Gastroesophageal sphincter (tissue), 3 donors: ENCODE measurements around the gene TMEM235.

Source experiments
- EP300 ChIP-seq: sonication (generic); formaldehyde crosslinking; IDR thresholded peaks from one replicate; pipeline ENCODE4 v1.6.1; 2017; ENCODE audit warnings: antibody characterized with exemption, mild to moderate bottlenecking
- TF ChIP-seq, protein P1 (sequence below), 4 experiments: fragments of 200-600 bp in 2 of 4; fragments of 450-650 bp in 2 of 4; sonication (generic) in 1 of 4; IDR thresholded peaks; one replicate each; pipeline ENCODE4 v1.5.1; 2017 to 2019; ENCODE audit warnings: antibody characterized with exemption in 4 of 4, mild to moderate bottlenecking in 2 of 4, moderate library complexity in 2 of 4

DNA sequence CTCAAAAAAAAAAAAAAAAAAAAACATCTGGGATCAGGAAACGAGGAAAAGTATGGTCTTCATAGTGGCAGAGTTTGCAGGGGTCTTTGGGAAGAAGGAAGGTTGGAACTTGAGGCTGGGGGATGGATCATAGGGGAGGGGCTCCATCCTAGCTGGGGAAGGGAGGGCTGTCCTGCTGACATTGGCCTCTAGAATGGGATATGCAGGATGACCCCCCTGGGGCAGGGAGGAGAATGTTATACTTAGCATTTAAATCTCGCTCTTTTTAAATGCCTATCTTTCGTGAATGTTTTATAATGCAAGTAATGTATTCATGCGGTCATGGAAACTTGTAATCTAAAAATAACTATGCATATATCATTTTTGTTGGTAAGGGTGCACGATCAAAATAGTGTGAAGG lies 33.2 kb downstream of the TMEM235 start:
- TF ChIP-seq, protein P1, sequence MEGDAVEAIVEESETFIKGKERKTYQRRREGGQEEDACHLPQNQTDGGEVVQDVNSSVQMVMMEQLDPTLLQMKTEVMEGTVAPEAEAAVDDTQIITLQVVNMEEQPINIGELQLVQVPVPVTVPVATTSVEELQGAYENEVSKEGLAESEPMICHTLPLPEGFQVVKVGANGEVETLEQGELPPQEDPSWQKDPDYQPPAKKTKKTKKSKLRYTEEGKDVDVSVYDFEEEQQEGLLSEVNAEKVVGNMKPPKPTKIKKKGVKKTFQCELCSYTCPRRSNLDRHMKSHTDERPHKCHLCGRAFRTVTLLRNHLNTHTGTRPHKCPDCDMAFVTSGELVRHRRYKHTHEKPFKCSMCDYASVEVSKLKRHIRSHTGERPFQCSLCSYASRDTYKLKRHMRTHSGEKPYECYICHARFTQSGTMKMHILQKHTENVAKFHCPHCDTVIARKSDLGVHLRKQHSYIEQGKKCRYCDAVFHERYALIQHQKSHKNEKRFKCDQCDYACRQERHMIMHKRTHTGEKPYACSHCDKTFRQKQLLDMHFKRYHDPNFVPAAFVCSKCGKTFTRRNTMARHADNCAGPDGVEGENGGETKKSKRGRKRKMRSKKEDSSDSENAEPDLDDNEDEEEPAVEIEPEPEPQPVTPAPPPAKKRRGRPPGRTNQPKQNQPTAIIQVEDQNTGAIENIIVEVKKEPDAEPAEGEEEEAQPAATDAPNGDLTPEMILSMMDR (IDR thresholded peaks at IDR 0.05) = no peak
- TF ChIP-seq EP300 = no peak
